Measurements from ENCODE around the gene LGR4. TPM values are rescaled to one million over a fixed set of nuclear protein-coding genes. Genes with fewer than 3 reads are reported as not detected.
"Not testable (repeated sequence)": the region's sequence is repeated elsewhere in the genome, so short reads cannot be mapped to it uniquely, and the experiment has no call there.

LGR4 gene
- total and polyA plus RNA-seq, 2 of the 13 experiments (the other 11 are each of a cell fraction or from before 2014, with no cell fraction given), result 42.1 to 68.7 TPM

DNA sequence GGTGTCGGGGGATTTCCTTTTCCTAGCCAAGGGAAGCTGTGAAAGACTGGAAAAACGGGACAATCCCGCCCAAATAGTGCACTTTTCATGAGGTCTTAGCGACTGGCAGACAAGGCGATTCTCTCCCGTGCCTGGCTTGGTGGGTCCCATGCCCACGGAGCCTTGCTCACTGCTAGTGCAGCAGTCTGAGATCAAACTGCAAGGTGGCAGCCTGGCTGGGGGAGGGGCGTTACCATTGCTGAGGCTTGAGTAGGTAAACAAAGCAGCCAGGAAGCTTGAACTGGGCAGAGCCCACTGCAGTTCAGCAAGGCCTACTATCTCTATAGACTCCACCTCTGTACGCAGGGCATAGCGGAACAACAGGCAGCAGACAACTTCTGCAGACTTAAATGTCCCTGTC is 151.2 kb downstream of the LGR4 start (continued):
- peak; percentile 49; the same call in 1 of the 2 replicates for TF ChIP-seq KDM3A (CRISPR knock-in tag; IDR thresholded peaks at IDR 0.05; ENCODE audit: low read depth)
- TF ChIP-seq TEAD3 (CRISPR knock-in tag; optimal IDR thresholded peaks at IDR 0.05; ENCODE audit: borderline replicate concordance), result peak; percentile 9
- TF ChIP-seq, protein P1, sequence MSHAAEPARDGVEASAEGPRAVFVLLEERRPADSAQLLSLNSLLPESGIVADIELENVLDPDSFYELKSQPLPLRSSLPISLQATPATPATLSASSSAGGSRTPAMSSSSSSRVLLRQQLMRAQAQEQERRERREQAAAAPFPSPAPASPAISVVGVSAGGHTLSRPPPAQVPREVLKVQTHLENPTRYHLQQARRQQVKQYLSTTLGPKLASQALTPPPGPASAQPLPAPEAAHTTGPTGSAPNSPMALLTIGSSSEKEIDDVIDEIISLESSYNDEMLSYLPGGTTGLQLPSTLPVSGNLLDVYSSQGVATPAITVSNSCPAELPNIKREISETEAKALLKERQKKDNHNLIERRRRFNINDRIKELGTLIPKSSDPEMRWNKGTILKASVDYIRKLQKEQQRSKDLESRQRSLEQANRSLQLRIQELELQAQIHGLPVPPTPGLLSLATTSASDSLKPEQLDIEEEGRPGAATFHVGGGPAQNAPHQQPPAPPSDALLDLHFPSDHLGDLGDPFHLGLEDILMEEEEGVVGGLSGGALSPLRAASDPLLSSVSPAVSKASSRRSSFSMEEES (CRISPR knock-in tag; IDR thresholded peaks at IDR 0.05), result 0 out of 2 replicates have a peak, but pooled peaks have one; percentile 21
- TF ChIP-seq RARA (CRISPR knock-in tag; IDR thresholded peaks at IDR 0.05), result peak; percentile 48
- TF ChIP-seq FOXO1 (CRISPR knock-in tag; IDR thresholded peaks at IDR 0.05), result peak; percentile 63
- TF ChIP-seq ETV5 (CRISPR knock-in tag; IDR thresholded peaks at IDR 0.05; ENCODE audit: borderline replicate concordance), result peak; percentile 58; the same call in 1 of the 2 replicates
- TF ChIP-seq GATAD2A (CRISPR knock-in tag; IDR thresholded peaks at IDR 0.05), result peak; percentile 66
- TF ChIP-seq ZNF614 (CRISPR knock-in tag; IDR thresholded peaks at IDR 0.05; ENCODE audit: borderline replicate concordance), result peak; percentile 54; the same call in 1 of the 2 replicates
- peak; percentile 84 for TF ChIP-seq ZMYM4 (CRISPR knock-in tag; IDR thresholded peaks at IDR 0.05)
- TF ChIP-seq HDAC2 (CRISPR knock-in tag; IDR thresholded peaks at IDR 0.05), result peak; percentile 46; the same call in 1 of the 2 replicates
- TF ChIP-seq CBX5 (CRISPR knock-in tag; IDR thresholded peaks at IDR 0.05; ENCODE audit: borderline replicate concordance), result 0 out of 2 replicates have a peak, but pooled peaks have one; percentile 29
- TF ChIP-seq KMT2A (CRISPR knock-in tag; IDR thresholded peaks at IDR 0.05), result 0 out of 2 replicates have a peak, but pooled peaks have one; percentile 42
- TF ChIP-seq GMEB1 (CRISPR knock-in tag; IDR thresholded peaks at IDR 0.05; ENCODE audit: borderline replicate concordance), result 0 out of 2 replicates have a peak, but pooled peaks have one; percentile 14
- TF ChIP-seq ZMYM3 (CRISPR knock-in tag; IDR thresholded peaks at IDR 0.05), result peak; percentile 58
- peak; percentile 46; the same call in 1 of the 2 replicates for TF ChIP-seq NCOA2 (CRISPR knock-in tag; IDR thresholded peaks at IDR 0.05)
- TF ChIP-seq HMG20A (CRISPR knock-in tag; IDR thresholded peaks at IDR 0.05; ENCODE audit: borderline replicate concordance), result peak; percentile 26; the same call in 1 of the 2 replicates
- TF ChIP-seq SOX5 (CRISPR knock-in tag; IDR thresholded peaks at IDR 0.05; ENCODE audit: borderline replicate concordance), result peak; percentile 40; the same call in 1 of the 2 replicates
- TF ChIP-seq KDM2A (CRISPR knock-in tag; IDR thresholded peaks at IDR 0.05; ENCODE audit: borderline replicate concordance, low read depth), result peak; percentile 22; the same call in 1 of the 2 replicates
- TF ChIP-seq FOXA3 (CRISPR knock-in tag; IDR thresholded peaks at IDR 0.05), result peak; percentile 88
- TF ChIP-seq SOX6, SOX13 (IDR thresholded peaks at IDR 0.05): not testable (repeated sequence)
- TF ChIP-seq SOX6 (CRISPR knock-in tag; IDR thresholded peaks at IDR 0.05), result peak; percentile 53; the same call in 1 of the 2 replicates
- peak; percentile 46; the same call in 1 of the 2 replicates for TF ChIP-seq TBX2 (CRISPR knock-in tag; IDR thresholded peaks at IDR 0.05; ENCODE audit: borderline replicate concordance)
- 0 out of 2 replicates have a peak, but pooled peaks have one; percentile 36 for TF ChIP-seq NFKBIZ (CRISPR knock-in tag; IDR thresholded peaks at IDR 0.05)
- TF ChIP-seq ZFX (CRISPR knock-in tag; IDR thresholded peaks at IDR 0.05; ENCODE audit: low read depth), result peak; percentile 69; the same call in 1 of the 2 replicates
- TF ChIP-seq ZGPAT (CRISPR knock-in tag; IDR thresholded peaks at IDR 0.05), result peak; percentile 52; the same call in 1 of the 2 replicates
- peak in 1 of 2 experiments; percentile 21; a peak in 1 of 4 replicates for TF ChIP-seq SOX13 (CRISPR knock-in tag; conservative IDR thresholded peaks at IDR 0.05 in 1 of 2, IDR thresholded peaks at IDR 0.05 in 1 of 2)

Data from HepG2 (cell line).